GM12892 (cell line): ENCODE data around the gene CDKAL1.
A peak's percentile ranks its signal among the peaks of the same experiment; 100 is the strongest.

Experiments used
- DNase-seq: peaks from one replicate; pipeline ENCODE4 v3.0.0; 2011; ENCODE audit not compliant: insufficient read length
- FAIRE-seq: peaks from 2 replicates; lab custom pipeline; 2011; peaks lifted over from hg19 to GRCh38; lab: Jason Lieb, UNC
- POLR2A ChIP-seq: IDR thresholded peaks from 2 replicates; pipeline ENCODE4 v1.6.1; 2011; ENCODE audit warnings: low read depth, low read length, control low read depth
- POLR2AphosphoS5 ChIP-seq: IDR thresholded peaks from 2 replicates; pipeline ENCODE4 v1.6.1; 2011; ENCODE audit warnings: low read depth, low read length, control low read depth
- TAF1 ChIP-seq: IDR thresholded peaks from 2 replicates; pipeline ENCODE4 v1.6.1; 2011; ENCODE audit warnings: low read depth, mild to moderate bottlenecking, control low read depth, low read length, borderline replicate concordance

CDKAL1 gene

DNA sequence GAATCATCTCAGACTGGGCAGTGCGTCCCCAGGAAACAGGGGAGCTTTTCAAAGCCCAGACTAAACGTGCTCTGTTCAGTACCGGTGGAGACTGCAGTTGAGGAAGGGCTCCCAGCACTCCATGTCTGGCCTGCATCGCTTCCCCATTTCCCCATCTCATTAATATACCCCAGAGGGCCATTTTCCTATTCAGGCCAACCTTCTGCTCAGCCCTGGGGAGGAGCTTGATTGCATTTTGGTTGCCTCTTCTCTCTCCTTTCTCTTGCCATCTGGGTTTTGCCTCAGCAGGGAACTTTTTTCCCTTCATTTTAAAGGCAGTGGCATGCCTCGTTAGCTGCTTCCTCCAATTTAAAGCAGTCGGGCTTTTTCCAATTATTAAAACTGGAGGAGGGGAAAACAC lies 665.0 kb downstream of the CDKAL1 start:
- FAIRE-seq (no peak), DNase-seq (no peak)
- TF ChIP-seq TAF1 (no peak), POLR2AphosphoS5 (no peak)

DNA sequence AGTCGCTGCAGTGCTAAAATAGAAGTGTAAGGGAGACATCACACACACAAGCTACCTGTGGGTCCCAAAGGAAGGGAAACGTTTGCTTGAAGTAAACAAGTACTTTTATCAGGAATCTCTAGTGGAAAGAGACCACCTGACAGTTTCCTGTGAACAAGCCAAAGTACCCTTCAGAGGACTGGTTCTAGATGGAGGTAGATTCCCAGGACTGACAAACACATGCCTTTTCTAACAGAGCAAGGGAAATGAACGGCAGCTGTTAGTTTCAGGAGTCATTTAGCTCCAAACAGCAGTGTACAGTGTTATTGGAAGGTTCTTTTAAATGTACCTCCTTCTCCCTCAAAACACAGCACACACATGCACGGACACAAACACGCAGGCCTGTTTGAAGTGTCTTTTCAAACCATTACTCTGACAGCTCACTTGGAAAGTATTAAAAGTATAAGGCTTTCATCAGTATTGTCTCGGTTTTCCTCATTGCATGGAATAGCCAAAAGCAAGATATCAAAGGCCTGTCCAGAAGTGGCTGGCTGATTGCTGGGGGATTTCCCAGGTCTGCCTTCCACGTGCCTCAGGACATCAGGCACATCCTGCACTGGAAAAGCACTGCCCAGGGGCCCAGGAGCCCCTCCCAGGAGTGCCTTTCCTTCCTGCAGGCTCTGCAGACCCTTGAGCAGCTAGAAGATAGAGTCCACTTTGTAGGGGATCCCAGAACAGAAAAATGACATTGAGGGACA lies 666.0 kb downstream of the CDKAL1 start:
- TF ChIP-seq POLR2AphosphoS5, result no peak
- TF ChIP-seq TAF1, result no peak
- TF ChIP-seq POLR2A, result no peak
- DNase-seq (no peak), FAIRE-seq (peak; percentile 91)

DNA sequence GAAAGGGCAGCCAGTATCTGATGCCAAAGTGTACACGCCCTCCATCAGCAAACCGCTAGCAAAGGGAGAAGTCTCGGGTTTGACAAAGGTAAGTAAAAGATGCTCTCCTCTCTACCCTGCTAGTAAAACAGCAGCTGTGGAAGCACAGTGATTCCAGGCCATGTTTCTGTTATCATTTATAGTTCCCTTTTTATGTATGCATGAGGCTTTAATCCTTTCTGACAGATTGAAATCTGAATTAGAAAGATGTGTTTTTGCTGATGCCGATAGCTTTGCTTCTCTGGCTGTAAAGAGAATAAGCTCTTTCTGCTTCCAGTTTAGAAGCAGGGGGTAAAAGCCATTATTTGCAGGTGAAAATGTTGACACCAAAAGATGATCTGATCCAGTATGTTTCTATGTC lies 666.9 kb downstream of the CDKAL1 start:
- no peak for FAIRE-seq
- no peak for TF ChIP-seq POLR2AphosphoS5
- no peak for TF ChIP-seq TAF1
- TF ChIP-seq POLR2A, result no peak
- DNase-seq, result no peak

DNA sequence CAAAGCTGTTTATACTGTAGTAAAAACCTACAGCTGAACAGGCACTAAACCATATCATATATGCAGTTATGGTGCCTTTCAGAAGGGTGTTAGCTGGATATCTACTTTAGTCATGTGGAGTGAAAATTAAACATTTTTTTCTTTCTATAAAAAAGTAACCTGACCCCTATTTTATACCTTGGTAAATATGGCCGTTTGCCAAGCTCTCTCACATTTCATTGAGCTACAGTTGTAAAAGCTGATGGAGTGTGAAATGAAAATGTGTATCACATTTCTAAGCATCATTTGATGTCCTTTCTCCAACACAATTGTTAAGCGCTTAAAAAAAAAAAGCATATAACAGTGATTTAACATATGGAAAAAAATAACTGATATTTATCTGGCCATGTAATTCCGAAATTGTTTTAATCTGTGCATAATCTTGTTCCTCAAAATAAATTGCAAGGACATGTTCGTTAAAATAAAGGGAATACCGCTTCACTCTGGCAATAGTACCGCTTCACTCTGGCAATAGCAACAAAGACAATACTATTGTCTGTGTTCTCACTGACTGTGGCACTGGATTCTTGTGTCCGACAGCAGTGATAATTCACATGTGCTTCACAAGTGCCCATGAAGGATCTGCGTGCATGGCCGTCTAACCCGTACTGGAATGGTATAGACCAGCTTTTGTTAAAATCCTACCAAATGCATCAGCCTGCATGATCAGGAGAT lies 667.5 kb downstream of the CDKAL1 start:
- FAIRE-seq, result no peak
- DNase-seq, result no peak
- TF ChIP-seq POLR2AphosphoS5 (no peak), TAF1 (no peak), POLR2A (no peak)

DNA sequence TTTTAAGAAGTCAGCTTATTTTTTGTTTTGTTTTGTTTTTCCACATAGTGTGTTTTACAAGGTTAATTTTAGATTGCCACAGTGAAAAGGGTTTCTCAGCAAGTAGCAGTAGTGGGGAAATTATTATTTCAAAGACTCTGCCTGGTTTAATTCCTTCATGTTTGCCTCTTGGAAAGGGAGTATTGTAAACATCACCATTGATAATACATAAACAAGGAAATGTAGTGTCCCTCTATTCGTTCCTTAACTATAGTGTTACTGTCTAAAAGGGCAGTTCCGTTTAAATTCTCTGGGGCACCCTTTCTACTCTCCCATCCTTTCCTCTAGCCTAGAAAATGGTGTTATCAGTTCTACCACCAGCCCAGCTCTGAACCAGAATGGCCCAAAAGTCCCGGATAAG lies 668.3 kb downstream of the CDKAL1 start:
- FAIRE-seq, result no peak
- no peak for DNase-seq

DNA sequence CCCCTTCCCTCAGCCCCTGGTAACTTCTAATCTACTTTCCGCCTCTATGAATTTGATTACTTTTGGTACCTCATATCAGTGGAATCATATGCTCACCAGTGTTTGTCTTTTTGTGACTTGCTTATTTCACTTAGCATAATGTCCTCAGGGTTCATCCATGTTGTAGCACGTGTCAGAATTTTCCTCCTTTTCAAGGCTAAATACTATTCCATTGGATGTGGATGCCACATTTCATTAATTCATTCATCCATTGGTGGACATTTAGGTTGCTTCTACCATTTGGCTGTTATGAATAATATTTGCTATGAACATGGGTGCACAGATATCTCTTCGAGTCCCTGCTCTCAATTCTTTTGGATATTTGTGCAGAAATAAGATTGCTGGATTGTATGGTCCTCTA lies 670.7 kb downstream of the CDKAL1 start:
- FAIRE-seq (no peak), DNase-seq (no peak)
- no peak for TF ChIP-seq POLR2A
- no peak for TF ChIP-seq POLR2AphosphoS5

More for the DNA sequence above, 668.3 kb downstream of the CDKAL1 start:
- TF ChIP-seq TAF1 (no peak), POLR2AphosphoS5 (no peak), POLR2A (no peak)

DNA sequence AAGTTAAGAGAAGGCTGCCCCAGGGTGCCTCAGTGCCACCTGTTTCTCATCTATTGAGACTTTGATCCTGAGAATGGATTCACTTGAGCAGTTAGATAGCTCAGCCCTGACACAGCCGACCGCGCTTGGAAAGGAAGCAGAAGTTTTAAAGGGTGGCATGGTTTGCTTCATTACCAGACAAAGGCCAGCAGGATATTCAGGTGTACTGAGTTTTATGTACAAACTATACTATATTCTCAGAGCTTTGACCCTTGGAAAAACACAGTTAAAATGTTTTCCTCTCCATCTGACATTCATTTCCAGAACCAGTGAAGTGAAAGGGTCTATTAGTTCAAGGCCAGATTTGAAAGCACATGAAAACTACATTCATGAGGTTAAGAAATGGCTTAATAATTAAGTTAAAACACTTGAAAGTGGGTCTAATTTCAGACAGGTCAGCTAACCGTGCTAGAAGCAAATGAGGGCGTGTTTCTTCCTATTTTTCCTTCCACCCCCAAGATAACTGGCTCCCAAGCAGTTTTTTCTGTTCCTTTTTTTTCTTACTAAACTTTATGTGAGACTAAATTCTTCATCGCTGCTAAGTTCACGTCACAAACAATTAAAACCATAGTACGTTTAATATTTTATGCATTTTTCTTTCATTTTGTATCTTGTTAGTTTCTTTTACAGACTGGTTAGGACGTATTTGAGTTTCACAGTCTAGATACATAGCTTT lies 674.0 kb downstream of the CDKAL1 start:
- FAIRE-seq, result peak; percentile 57
- no peak for DNase-seq

DNA sequence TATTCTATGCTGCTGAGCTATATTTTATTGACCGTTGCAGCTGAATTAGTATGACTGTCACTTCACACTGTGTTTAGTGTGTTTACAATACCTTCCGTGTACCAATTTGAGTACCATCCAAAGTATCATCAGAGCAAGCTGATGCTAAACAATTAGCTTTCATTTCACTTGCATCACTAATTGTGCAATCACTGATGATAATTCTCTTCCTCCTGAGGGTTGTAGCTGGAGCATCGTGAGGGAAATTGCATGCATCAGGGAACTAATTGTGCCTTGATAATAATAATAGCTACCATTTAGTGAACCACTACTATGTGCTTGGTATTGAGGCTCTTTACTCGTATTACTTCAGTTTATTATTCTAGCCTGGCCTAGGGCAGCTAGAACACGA lies 674.5 kb downstream of the CDKAL1 start:
- DNase-seq, result no peak
- TF ChIP-seq POLR2AphosphoS5 (no peak), POLR2A (no peak), TAF1 (no peak)

More for the DNA sequence above, 674.0 kb downstream of the CDKAL1 start:
- TF ChIP-seq POLR2AphosphoS5 (no peak), POLR2A (no peak), TAF1 (no peak)

DNA sequence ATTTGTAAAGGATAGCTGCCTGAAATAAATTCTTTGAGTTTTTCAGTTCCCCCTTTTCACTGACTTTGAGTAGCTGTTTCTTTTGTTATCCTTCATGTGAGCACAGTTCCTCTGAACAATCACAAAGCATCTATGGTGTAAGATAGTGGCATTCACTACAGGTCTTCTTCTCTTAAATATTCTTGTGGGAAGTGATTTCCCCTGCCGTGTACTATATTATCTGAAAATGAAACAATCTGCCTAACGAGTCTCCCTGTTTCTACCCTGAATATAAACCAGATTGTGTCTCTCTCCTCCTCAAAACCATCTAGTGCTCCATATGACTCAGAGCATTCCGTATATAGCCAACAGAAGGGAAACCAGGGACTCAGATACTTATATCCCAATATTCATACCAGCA lies 679.2 kb downstream of the CDKAL1 start:
- DNase-seq (no peak), FAIRE-seq (no peak)
- TF ChIP-seq POLR2A (no peak), TAF1 (no peak), POLR2AphosphoS5 (no peak)

More for the DNA sequence above, 674.5 kb downstream of the CDKAL1 start:
- no peak for FAIRE-seq

DNA sequence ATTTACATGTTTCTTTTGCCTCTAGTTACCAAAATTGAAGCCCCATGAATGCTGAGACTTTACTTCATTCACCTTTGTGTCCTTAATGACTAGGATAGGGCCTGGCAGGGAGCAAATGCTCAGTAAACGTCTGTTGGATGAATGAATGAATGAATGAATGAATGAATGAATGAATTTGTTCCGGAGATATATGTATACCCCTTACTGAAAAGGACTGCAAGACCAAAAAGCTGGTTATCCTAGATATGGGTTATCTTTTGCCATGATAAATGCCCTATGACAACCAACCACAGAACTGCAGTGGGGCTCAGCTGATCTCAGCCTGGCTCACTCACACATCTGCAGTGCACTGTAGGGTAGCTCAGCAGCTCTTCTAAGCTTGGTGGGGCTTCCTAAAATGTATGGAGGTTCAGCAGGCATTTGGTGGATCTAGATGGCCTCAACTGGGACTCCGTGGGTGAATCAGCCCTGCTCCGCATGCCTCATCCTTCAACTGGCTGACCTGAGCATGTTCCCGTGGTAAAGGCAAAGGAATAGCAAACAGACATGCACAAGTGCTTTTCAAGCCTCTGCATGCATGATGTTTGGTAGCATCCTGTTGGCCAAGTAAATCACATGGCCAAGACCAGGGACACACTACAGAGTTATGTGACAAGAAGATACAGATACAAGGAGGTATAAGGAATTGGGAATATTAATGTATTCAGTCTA lies 680.6 kb downstream of the CDKAL1 start:
- FAIRE-seq (no peak), DNase-seq (no peak)
- TF ChIP-seq POLR2A (no peak), TAF1 (no peak), POLR2AphosphoS5 (no peak)

DNA sequence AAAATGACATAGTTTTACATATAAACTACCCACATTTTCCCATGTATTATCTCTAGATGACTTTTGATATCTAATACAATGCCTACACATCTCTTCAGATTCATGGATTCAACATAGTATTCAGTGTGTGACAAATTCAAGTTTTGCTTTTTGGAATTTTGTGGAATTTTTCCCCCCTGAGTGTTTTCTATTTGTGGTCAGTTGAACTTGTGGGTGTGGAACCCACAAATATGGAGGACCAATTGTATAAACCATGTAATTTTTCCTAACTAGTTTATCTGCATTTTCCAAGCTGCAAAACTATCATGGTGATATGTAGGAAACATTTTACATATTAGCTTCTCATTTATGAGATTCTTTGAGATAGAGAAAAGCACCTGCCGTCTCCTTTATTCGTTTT lies 685.0 kb downstream of the CDKAL1 start:
- no peak for FAIRE-seq
- no peak for TF ChIP-seq TAF1
- no peak for TF ChIP-seq POLR2AphosphoS5
- TF ChIP-seq POLR2A, result no peak
- DNase-seq, result no peak

DNA sequence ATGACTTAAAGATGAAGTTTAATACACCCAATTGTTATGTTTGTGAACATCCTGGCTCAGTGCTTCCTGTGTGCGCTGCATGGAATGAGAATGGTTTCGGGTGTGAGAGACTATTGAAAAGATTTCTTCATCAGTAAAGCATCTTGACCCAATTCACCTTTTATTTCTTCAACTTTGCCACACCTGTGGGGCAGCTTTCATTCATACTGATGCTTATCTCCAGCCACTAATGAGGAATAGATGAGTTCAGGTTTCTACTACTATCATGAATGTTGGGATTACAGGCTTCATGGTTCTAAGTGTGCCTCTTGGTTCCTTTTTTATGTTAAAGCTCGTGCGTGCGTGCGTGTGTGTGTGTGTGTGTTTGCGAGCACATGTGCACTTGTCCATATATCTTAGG lies 685.6 kb downstream of the CDKAL1 start:
- TF ChIP-seq POLR2A (no peak), TAF1 (no peak), POLR2AphosphoS5 (no peak)
- no peak for FAIRE-seq
- DNase-seq, result no peak
